ENCODE results near the gene KIRREL3.

GRCh38 chr11:126791446-126791845 lies 209.1 kb downstream of the KIRREL3 start:
- TF ChIP-seq CTCF (optimal IDR thresholded peaks at IDR 0.05 in 1 of 3, IDR thresholded peaks at IDR 0.05 in 1 of 3, conservative IDR thresholded peaks at IDR 0.05 in 1 of 3; ENCODE audit: extremely low read depth in 1 of 3, insufficient read depth in 2 of 3, low read length in 3 of 3) = no peak
- TF ChIP-seq EZH2 (IDR thresholded peaks at IDR 0.05; ENCODE audit: low read length) = no peak
